ENCODE data around the gene ETS1. TPM values are rescaled to one million over a fixed set of nuclear protein-coding genes. Genes with fewer than 3 reads are reported as not detected.

Gene ETS1
- total RNA-seq, 4 donors from 2014 or later, result 23.6 to 56.7 (median 29.2) TPM

DNA sequence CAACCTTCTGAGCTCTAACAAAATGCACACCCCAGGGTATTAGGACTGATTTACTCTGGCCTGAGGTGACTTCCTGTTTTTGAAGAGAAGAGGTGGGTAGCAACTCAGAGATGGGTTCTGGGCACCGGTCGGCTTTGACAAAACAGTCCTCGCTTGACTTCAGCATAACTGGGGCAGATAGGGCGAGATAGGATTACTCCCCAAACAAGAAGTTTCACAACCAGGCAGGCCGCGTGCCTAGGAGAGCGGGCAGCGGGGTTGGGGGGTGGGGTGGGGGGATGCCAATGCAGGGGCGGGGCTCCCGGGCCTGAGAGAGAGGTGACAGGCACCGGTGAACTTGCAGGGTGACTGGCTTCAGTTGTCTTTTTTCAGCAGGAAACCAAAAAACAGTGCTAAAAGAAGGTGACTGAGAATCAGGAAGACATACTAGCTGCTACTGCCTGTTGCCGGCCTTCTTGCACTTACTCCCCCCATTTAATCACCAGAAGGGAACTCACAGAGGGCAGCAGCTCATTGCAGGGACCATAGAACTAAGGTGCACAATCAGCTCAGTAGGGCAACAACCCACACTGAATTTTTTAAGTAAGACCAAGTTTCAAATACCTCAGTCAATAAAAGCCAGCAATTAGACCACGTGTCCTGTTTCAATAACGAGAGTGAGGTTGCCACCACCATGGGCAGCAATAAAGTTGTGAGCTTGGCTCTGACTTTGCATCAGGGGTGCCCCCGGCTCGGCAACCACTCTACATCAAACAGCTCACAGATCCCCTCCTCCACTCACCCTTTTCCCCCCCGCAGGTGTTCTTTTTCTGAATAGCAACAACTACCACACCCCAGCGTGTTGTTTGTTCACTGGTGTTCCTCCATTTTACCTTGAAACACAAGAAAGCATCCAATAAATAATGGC is 37.2 kb upstream of the ETS1 start:
- 69 to 72% methylated on average over 3 to 18 of the region's 18 CpGs for whole genome bisulfite sequencing, 2 donors (ENCODE audit: low coverage in 1 of 2)
- H3K27me3 ChIP-seq, result no peaks in the 10 kb centered on the region
- H3K27ac ChIP-seq, result peak overlapping the region; percentile 41 to 55 (median 48)
- peak; percentile 58 for DNase-seq
- H3K4me1 ChIP-seq, result peaks cover 0 to 26% (median under 1%) of the 10 kb centered on the region in 4 donors
- in situ Hi-C loops (cut with MboI; ENCODE audit: low pct_ligation_motif_present in 1 of 4, low pct_unique_long_range_greater_than_20kb in 1 of 4, low sequenced_read_pairs in 3 of 4), result loop anchor here in 3 of 4 donors (5.0 to 25.0 kb wide), 4 partner anchors 213 to 587 kb away; no protein-coding TSS in a partner anchor
- H3K36me3 ChIP-seq, result no peaks in the 10 kb centered on the region
- no peak overlapping the region for H3K4me3 ChIP-seq
- no peaks in the 10 kb centered on the region for H3K9me3 ChIP-seq
- TF ChIP-seq POLR2AphosphoS5 (IDR thresholded peaks at IDR 0.05), result no peak
- TF ChIP-seq, protein P1, sequence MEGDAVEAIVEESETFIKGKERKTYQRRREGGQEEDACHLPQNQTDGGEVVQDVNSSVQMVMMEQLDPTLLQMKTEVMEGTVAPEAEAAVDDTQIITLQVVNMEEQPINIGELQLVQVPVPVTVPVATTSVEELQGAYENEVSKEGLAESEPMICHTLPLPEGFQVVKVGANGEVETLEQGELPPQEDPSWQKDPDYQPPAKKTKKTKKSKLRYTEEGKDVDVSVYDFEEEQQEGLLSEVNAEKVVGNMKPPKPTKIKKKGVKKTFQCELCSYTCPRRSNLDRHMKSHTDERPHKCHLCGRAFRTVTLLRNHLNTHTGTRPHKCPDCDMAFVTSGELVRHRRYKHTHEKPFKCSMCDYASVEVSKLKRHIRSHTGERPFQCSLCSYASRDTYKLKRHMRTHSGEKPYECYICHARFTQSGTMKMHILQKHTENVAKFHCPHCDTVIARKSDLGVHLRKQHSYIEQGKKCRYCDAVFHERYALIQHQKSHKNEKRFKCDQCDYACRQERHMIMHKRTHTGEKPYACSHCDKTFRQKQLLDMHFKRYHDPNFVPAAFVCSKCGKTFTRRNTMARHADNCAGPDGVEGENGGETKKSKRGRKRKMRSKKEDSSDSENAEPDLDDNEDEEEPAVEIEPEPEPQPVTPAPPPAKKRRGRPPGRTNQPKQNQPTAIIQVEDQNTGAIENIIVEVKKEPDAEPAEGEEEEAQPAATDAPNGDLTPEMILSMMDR (IDR thresholded peaks at IDR 0.05), result no peak
- no peak for TF ChIP-seq EP300 (IDR thresholded peaks at IDR 0.05; ENCODE audit: low read depth)
- no peak for TF ChIP-seq POLR2A (IDR thresholded peaks at IDR 0.05)
- intact Hi-C loops (cut with DNase I; ENCODE audit: low total_unique reads), result no loop called here

DNA sequence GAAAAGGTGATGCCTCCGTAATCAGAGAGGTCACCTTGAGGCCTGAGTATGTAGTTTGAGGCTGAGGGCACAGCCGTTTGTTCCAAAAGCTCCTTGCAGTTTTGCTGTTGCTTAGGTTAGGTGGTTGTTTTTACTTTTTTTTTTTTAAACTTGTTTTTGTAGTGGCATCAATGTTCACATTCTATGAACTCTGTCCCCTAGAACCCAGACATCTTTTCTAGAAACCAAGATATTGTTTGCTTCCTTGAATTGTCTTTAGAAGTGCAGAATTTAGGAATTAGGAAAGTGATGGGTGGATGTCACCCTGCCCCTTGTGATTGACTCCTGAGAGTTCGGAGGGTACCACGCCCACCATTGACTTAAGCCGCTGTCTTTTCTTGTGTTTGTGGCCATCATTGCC is 35.7 kb upstream of the ETS1 start:
- no peak for TF ChIP-seq POLR2AphosphoS5 (IDR thresholded peaks at IDR 0.05)
- Histone ChIP-seq H3K4me1 (peaks cover 0 to 22% (median 0%) of the 10 kb centered on the region in 4 donors), H3K27me3 (no peaks in the 10 kb centered on the region), H3K27ac (no peak overlapping the region), H3K9me3 (no peaks in the 10 kb centered on the region), H3K4me3 (no peak overlapping the region), H3K36me3 (no peaks in the 10 kb centered on the region)
- in situ Hi-C loops (cut with MboI; ENCODE audit: low pct_ligation_motif_present in 1 of 4, low pct_unique_long_range_greater_than_20kb in 1 of 4, low sequenced_read_pairs in 3 of 4) (no loop called here), intact Hi-C loops (cut with DNase I; ENCODE audit: low total_unique reads) (no loop called here)
- no peak for DNase-seq
- 74 to 90% methylated on average over 4 to 5 of the region's 5 CpGs for WGBS, 2 donors (ENCODE audit: low coverage in 1 of 2)

- Histone ChIP-seq H3K27ac (no peak overlapping the region), H3K4me1 (peaks cover 0 to 14% (median 0%) of the 10 kb centered on the region in 4 donors), H3K9me3 (no peaks in the 10 kb centered on the region), H3K4me3 (no peak overlapping the region), H3K36me3 (no peaks in the 10 kb centered on the region), H3K27me3 (no peaks in the 10 kb centered on the region)
- TF ChIP-seq EP300 (IDR thresholded peaks at IDR 0.05; ENCODE audit: low read depth) (no peak), POLR2AphosphoS5 (IDR thresholded peaks at IDR 0.05) (peak in 1 of 3 donors; percentile 12), POLR2A (IDR thresholded peaks at IDR 0.05) (no peak)
- intact Hi-C loops (cut with DNase I; ENCODE audit: low total_unique reads) (no loop called here), in situ Hi-C loops (cut with MboI; ENCODE audit: low pct_ligation_motif_present in 1 of 4, low pct_unique_long_range_greater_than_20kb in 1 of 4, low sequenced_read_pairs in 3 of 4) (no loop called here)
- no peak for DNase-seq
- WGBS, 2 donors (ENCODE audit: low coverage in 1 of 2), result 83 to 87% methylated on average over 8 to 17 of the region's 17 CpGs
Observed at GRCh38 chr11:128621601-128622501, 34.5 kb upstream of the ETS1 start.

DNA sequence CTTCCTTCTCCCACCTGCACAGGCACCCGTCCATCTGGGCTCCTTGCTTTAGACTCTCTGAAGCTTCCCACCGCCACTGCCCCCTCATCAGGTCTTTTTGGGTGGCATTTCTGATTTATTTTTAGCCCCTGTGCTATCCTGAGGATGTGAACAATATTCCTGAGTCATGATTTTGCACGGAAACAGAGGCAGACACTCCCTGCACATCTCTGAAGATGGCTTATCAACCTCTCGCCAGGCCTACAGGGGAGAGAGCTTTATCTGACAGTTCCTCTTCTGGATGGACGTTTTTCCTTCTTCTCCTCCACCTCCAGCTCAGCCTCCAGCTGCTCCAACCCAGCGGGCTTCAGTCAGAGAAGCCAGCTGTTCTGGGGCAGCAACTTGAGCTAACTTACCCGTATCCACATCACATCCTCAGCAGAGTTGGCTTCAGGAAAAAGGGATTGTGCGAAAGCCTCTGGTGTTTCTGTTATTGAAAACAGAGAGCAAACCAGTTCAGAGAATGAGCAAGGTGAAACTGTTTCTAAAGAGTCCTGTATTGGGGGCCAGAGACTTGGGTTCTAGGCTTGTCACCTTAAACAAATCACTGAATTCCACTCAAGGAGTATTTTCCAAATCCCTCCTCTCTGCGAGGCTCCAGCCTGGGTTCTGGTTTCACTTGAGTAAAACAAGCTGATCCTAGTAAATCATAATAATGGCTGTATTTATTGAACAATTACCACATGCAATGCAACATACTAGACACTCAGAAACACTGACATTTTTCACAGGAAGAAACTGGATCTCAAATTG is 33.1 kb upstream of the ETS1 start:
- no peak for TF ChIP-seq POLR2A (IDR thresholded peaks at IDR 0.05)
- TF ChIP-seq, protein P1 (IDR thresholded peaks at IDR 0.05), result no peak
- TF ChIP-seq POLR2AphosphoS5 (IDR thresholded peaks at IDR 0.05), result no peak
- no peak for TF ChIP-seq EP300 (IDR thresholded peaks at IDR 0.05; ENCODE audit: low read depth)
- H3K27ac ChIP-seq, result no peak overlapping the region
- H3K27me3 ChIP-seq, result no peaks in the 10 kb centered on the region
- intact Hi-C loops (cut with DNase I; ENCODE audit: low total_unique reads), result no loop called here
- 74 to 76% methylated on average over 9 of the region's 9 CpGs for WGBS, 2 donors (ENCODE audit: low coverage in 1 of 2)
- H3K36me3 ChIP-seq, result no peaks in the 10 kb centered on the region
- peaks cover 0 to 8% (median 0%) of the 10 kb centered on the region in 4 donors for H3K4me1 ChIP-seq
- in situ Hi-C loops (cut with MboI; ENCODE audit: low pct_ligation_motif_present in 1 of 4, low pct_unique_long_range_greater_than_20kb in 1 of 4, low sequenced_read_pairs in 3 of 4), result no loop called here
- no peak overlapping the region for H3K4me3 ChIP-seq
- DNase-seq, result no peak
- H3K9me3 ChIP-seq, result no peaks in the 10 kb centered on the region

Data from transverse colon (tissue), 4 donors.